ENCODE results near the gene MYO7A.

Gene MYO7A

DNA sequence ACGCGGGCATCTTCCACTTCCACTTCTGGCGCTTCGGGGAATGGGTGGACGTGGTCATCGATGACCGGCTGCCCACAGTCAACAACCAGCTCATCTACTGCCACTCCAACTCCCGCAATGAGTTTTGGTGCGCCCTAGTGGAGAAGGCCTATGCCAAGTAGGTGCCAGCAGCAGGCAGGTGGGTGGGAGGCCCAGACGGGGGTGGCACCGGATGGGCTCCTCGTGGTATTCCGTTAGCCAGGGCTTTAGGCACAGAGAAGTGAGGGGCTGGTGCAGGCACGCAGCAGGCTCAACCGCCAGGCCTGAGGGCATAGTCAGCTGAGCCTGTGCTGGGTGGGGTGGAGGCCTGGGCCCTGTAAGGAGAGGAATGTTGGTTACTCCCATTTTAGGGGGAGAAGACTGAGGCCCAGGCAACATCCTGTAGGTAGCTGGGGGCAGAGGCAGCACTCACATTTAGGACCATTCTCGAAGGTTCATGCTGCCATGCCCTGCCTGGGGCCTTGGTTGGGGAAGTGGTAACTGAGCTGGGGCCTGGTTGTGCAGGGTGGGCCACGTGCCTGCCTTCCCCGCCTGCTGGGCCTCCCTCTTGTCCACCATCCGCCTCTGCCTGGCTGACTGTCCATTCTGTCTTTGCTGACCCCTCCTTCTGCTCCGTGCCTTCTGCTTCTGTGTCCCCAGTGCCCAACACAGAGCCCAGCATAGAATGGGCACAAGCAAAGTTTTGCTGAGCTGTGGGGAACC, 15.2 kb upstream of the MYO7A start:
- no peak overlapping the region for H3K4me3 ChIP-seq (replicated peaks; ENCODE audit: low read depth, low read length)
- TF ChIP-seq, protein P1, sequence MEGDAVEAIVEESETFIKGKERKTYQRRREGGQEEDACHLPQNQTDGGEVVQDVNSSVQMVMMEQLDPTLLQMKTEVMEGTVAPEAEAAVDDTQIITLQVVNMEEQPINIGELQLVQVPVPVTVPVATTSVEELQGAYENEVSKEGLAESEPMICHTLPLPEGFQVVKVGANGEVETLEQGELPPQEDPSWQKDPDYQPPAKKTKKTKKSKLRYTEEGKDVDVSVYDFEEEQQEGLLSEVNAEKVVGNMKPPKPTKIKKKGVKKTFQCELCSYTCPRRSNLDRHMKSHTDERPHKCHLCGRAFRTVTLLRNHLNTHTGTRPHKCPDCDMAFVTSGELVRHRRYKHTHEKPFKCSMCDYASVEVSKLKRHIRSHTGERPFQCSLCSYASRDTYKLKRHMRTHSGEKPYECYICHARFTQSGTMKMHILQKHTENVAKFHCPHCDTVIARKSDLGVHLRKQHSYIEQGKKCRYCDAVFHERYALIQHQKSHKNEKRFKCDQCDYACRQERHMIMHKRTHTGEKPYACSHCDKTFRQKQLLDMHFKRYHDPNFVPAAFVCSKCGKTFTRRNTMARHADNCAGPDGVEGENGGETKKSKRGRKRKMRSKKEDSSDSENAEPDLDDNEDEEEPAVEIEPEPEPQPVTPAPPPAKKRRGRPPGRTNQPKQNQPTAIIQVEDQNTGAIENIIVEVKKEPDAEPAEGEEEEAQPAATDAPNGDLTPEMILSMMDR (IDR thresholded peaks at IDR 0.05; ENCODE audit: low read length, missing control alignments), result no peak
- no peak for DNase-seq (ENCODE audit: low read depth)

DNA sequence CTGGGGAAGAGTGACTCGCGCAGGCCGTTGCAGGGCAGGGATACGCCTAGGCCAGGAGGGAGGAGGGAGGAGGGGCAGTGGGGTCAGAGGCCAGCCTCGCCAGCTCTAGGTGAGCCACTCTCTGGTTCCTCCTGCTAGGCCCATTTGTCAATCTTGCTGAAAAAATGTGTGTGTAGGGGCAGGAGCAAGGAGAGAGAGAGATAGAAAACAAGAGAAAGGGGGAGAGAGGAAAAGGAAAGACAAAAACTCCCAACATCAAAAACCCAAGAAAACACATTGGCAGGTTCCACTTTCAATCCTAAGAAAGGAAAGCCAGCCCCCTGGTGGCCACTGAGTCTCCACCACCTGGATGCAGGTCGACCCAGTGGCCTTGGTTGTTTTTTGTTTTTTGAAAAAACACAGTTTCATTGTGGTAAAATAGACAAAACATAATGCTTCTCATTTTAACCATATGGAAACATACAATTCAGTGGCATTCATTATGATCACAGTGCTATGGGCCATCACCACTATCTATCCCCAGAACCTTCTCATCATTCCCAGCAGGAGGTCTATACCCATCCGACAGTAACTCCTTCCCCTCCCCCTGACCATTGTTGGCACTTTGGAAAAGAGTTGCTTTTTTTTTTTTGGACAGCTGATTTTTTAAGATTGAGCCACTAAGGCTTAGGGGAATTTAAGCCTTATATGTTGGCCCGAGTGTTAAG, 14.5 kb upstream of the MYO7A start:
- no peak overlapping the region for H3K4me3 ChIP-seq (replicated peaks; ENCODE audit: low read depth, low read length)
- TF ChIP-seq, protein P1 (IDR thresholded peaks at IDR 0.05; ENCODE audit: low read length, missing control alignments), result peak; percentile 67
- peak; percentile 54 for DNase-seq (ENCODE audit: low read depth)

DNA sequence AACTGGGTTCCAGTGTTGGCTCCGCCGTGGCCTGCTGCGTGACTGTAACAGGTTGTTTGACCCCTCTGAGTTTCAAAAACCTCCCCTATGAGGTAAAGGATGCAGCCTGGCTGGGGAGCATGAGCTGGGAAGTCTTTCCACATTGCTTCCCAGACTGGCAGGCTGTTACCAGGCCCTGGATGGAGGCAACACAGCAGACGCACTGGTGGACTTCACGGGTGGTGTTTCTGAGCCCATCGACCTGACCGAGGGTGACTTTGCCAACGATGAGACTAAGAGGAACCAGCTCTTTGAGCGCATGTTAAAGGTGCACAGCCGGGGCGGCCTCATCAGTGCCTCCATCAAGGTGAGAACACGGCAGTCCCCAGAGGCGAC, 14.0 kb upstream of the MYO7A start:
- H3K4me3 ChIP-seq (replicated peaks; ENCODE audit: low read depth, low read length), result no peak overlapping the region
- TF ChIP-seq, protein P1 (IDR thresholded peaks at IDR 0.05; ENCODE audit: low read length, missing control alignments), result no peak
- no peak for DNase-seq (ENCODE audit: low read depth)

DNA sequence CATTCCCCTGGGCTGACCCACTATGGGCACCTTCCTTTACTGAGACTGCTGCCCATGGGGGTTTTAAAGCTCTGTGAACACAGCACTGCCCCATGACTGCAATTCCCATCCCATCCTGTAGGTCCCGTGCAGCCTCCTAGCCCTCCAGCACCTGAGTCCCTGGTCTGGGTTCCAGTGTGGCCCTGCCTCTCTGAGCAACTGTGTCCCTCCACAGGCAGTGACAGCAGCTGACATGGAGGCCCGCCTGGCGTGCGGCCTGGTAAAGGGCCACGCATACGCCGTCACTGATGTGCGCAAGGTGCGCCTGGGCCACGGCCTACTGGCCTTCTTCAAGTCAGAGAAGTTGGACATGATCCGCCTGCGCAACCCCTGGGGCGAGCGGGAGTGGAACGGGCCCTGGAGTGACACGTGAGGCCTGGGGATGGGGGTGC, 12.8 kb upstream of the MYO7A start:
- TF ChIP-seq, protein P1 (IDR thresholded peaks at IDR 0.05; ENCODE audit: low read length, missing control alignments), result peak; percentile 22
- DNase-seq (ENCODE audit: low read depth), result no peak
- H3K4me3 ChIP-seq (replicated peaks; ENCODE audit: low read depth, low read length), result no peak overlapping the region

DNA sequence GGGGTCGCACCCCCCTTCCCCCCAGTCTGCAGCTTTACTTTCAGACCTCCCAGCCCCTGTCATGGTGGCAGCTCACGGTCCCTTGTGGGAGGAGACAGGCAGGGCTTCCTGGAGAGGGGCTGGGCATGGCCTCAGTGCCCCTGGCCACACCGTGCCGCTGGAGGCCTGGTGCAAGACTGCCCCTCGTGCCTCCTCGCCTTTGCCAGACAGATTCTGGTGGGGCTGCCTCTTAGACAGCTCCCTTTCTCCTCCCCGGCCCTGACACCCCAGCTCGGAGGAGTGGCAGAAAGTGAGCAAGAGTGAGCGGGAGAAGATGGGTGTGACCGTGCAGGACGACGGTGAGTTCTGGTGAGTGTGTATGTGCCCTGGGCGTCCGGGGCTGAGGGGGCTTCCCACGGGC, 12.1 kb upstream of the MYO7A start:
- DNase-seq (ENCODE audit: low read depth), result no peak
- H3K4me3 ChIP-seq (replicated peaks; ENCODE audit: low read depth, low read length), result no peak overlapping the region
- TF ChIP-seq, protein P1 (IDR thresholded peaks at IDR 0.05; ENCODE audit: low read length, missing control alignments), result no peak

DNA sequence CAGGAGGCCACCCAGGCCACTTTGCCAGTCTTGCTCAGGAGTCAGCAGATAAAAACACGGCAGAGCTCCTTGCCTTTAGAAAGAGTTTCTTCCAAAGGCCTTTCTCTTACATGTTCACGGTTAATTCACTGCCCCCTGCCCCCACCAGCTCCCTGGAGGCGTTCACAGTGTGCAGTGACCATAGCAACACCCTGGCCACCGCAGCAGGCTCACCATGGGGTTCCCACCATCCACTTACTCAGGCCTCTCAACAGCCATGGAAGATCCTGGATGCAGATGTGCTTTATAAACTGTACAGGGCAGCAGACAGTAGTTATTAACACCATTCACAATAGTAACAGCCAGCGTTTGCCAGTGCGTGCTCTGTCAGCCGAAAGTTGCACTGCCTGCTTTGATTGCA, 10.6 kb upstream of the MYO7A start:
- DNase-seq (ENCODE audit: low read depth), result no peak
- TF ChIP-seq, protein P1 (IDR thresholded peaks at IDR 0.05; ENCODE audit: low read length, missing control alignments), result no peak
- no peak overlapping the region for H3K4me3 ChIP-seq (replicated peaks; ENCODE audit: low read depth, low read length)

Measured in fibroblast of pulmonary artery (primary cell).